ENCODE measurements around the gene VWF. TPM values are rescaled to one million over a fixed set of nuclear protein-coding genes. Genes with fewer than 3 reads are reported as not detected.

The VWF gene
- total RNA-seq, 1 donor from 2014 or later = 468 TPM

DNA sequence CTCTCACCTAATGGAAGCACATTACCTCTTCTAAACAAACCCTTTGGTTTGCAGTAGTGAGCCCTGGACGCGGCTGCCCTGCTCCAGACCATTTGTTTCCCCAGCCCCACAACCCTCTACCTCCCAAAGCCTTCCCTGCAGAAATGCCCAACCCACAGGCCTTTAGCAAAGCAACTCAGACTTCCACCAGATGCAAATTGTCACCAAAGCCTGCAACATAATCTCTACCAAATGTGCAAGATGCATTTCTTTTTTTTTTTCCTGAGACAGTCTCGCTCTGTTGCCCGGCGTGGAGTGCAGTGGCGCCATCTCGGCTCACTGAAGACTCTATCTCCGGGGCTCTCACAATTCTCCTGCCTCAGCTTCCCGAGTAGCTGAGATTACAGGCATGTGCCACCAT, 56.2 kb downstream of the VWF start:
- peaks cover 29% of the 10 kb centered on the region for H3K36me3 ChIP-seq
- TF ChIP-seq, protein P1, sequence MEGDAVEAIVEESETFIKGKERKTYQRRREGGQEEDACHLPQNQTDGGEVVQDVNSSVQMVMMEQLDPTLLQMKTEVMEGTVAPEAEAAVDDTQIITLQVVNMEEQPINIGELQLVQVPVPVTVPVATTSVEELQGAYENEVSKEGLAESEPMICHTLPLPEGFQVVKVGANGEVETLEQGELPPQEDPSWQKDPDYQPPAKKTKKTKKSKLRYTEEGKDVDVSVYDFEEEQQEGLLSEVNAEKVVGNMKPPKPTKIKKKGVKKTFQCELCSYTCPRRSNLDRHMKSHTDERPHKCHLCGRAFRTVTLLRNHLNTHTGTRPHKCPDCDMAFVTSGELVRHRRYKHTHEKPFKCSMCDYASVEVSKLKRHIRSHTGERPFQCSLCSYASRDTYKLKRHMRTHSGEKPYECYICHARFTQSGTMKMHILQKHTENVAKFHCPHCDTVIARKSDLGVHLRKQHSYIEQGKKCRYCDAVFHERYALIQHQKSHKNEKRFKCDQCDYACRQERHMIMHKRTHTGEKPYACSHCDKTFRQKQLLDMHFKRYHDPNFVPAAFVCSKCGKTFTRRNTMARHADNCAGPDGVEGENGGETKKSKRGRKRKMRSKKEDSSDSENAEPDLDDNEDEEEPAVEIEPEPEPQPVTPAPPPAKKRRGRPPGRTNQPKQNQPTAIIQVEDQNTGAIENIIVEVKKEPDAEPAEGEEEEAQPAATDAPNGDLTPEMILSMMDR (IDR thresholded peaks at IDR 0.05) = no peak
- peaks cover 65% of the 10 kb centered on the region for H3K4me1 ChIP-seq
- H3K4me3 ChIP-seq = no peak overlapping the region
- ATAC-seq (no peak), DNase-seq (no peak)
- H3K27me3 ChIP-seq (ENCODE audit: low read depth) = no peaks in the 10 kb centered on the region
- H3K9me3 ChIP-seq = no peaks in the 10 kb centered on the region
- peak overlapping the region; percentile 36 for H3K27ac ChIP-seq
- intact Hi-C loops (cut with DNase I) = loop anchor here (10.0 kb wide), 1 partner anchor 217 kb away; no protein-coding TSS in a partner anchor

DNA sequence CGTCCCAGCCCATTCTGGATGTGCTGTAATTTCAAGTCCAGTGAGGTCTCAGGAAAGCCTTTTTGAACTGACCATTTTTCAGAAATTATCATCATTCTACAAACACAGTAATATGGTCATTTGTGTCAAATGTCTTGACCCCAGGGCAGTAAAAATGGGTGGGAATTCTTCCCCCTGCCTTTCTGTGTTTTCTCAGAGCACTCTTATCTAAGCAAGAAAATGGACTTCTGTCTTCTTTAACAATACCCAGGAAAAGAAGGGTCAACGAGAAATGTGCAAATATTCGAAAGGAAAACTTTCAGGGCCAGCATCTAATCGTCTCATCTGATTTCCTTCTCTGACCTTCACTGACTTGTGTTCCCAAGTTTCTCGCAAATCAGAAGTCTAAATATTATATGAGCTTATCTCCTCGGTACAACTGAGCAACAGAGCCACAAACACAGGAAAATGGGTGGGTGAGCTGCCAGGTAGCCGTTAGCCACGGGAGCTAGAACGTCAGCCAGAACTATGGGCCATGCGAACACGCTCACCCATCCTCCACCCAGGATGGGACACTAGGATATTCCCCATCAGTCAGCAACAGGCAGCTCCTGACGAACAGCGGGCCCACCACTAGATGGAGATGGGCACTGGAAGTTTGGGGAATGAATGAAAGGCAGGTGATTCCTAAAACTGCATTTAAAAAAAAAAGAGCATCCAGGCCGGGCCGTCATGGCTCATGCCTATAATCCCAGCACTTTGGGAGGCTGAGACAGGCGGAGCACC, 57.1 kb downstream of the VWF start:
- TF ChIP-seq, protein P1 (IDR thresholded peaks at IDR 0.05) = peak; percentile 40

DNA sequence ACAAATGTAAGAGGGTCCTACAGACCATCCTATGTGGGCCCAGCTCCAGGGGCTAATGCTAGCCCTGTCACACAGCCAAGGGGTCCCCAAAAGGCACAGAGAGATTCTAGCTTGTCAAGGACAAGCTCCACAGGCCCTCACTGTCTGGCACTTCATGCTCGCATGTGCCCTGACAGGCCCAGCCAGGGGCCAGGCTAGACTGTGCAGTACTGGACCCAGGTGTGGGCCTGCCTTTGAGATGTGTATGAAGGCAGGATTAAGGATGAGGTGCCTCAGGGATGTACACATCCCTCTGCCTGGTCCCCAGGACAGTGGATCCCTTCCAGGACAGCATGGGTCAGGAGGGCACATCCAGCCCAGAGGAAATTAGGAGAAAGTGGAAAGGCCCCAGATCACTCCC, 57.8 kb downstream of the VWF start:
- DNase-seq (no peak), ATAC-seq (no peak)
- intact Hi-C loops (cut with DNase I) = loop anchor here (10.0 kb wide), 1 partner anchor 218 kb away; no protein-coding TSS in a partner anchor
- Histone ChIP-seq H3K36me3 (peaks cover 32% of the 10 kb centered on the region), H3K27ac (peak overlapping the region; percentile 33), H3K4me1 (peaks cover 66% of the 10 kb centered on the region), H3K9me3 (no peaks in the 10 kb centered on the region), H3K4me3 (no peak overlapping the region), H3K27me3 (ENCODE audit: low read depth) (no peaks in the 10 kb centered on the region)
- TF ChIP-seq, protein P1 (IDR thresholded peaks at IDR 0.05) = no peak

More for the DNA sequence above, 57.1 kb downstream of the VWF start:
- Histone ChIP-seq H3K36me3 (peaks cover 34% of the 10 kb centered on the region), H3K27me3 (ENCODE audit: low read depth) (no peaks in the 10 kb centered on the region), H3K27ac (peak overlapping the region; percentile 33), H3K4me1 (peaks cover 67% of the 10 kb centered on the region), H3K9me3 (no peaks in the 10 kb centered on the region), H3K4me3 (no peak overlapping the region)
- intact Hi-C loops (cut with DNase I) = loop anchor here (10.0 kb wide), 1 partner anchor 217 kb away; no protein-coding TSS in a partner anchor
- peak in 1 of 2 donors; percentile 17 for ATAC-seq
- no peak for DNase-seq

DNA sequence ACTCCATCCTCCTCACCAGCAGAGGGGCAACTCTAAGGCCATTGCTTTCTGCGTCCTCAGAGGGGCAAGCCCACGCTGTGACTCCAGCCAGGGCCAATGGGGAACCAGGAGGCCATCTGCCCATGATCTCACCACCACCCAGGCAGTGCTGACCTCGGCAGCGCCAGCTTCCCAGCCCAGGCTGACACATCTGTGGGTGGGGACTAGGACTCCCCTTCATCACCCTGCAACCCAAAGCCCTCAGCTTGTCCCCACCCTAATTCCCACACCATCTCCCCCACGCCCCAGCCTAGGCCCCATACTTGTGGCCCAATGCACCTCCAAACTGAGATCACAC, 58.6 kb downstream of the VWF start:
- ATAC-seq (peak; percentile 9 to 31), DNase-seq (peak; percentile 56)
- no peaks in the 10 kb centered on the region for H3K9me3 ChIP-seq
- H3K4me3 ChIP-seq = no peak overlapping the region
- no peaks in the 10 kb centered on the region for H3K27me3 ChIP-seq (ENCODE audit: low read depth)
- intact Hi-C loops (cut with DNase I) = loop anchor here (10.0 kb wide), 1 partner anchor 219 kb away; no protein-coding TSS in a partner anchor
- peak overlapping the region; percentile 33 for H3K27ac ChIP-seq
- TF ChIP-seq, protein P1 (IDR thresholded peaks at IDR 0.05) = no peak
- H3K4me1 ChIP-seq = peaks cover 63% of the 10 kb centered on the region
- peaks cover 36% of the 10 kb centered on the region for H3K36me3 ChIP-seq

DNA sequence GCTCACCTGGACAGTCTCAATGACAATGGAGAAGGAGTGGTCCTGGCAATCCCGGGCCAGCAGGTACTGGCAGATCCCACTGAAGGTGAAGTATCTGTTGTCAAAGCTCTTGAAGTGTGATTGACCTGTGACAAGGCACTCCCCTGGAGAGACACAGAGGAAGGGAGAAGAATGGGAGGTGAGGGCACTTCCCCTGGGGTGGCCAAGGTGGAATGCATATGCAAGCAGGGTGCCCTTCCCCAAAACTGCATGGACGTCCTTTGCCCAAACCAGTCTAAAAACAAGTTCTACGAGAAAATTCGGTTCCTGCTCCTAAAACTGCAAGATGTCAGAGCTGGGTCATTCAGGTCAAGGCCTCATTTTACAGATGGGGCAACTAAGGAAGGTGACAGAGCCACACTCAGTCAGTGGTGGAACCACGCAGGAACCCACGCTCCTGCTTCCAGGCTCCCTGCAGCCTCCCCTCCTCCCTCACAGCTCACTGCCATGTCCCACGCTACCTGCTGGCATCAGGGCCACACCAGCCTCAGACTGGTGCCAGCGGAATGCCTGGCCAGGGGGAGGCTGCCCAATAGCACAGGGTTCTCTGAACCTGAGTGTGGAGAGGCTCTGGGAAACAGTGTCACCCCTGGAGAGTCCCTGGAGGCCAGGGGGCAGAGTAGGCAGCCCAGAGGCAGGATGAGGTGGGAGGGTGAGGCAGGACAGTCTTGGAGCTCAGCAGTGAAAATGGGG, 59.2 kb downstream of the VWF start:
- no peaks in the 10 kb centered on the region for H3K9me3 ChIP-seq
- no peak for DNase-seq
- no peak for ATAC-seq
- no peaks in the 10 kb centered on the region for H3K27me3 ChIP-seq (ENCODE audit: low read depth)
- H3K4me1 ChIP-seq = peaks cover 58% of the 10 kb centered on the region
- H3K27ac ChIP-seq = peak overlapping the region; percentile 33
- peaks cover 32% of the 10 kb centered on the region for H3K36me3 ChIP-seq
- intact Hi-C loops (cut with DNase I) = loop anchor here (10.0 kb wide), 1 partner anchor 220 kb away; no protein-coding TSS in a partner anchor
- no peak overlapping the region for H3K4me3 ChIP-seq
- TF ChIP-seq, protein P1 (IDR thresholded peaks at IDR 0.05) = no peak

All from lower lobe of right lung (tissue), 2 donors.